Neutrophil (primary cell): ENCODE measurements around the gene THAP9.

Source experiments
- H3K27ac ChIP-seq: fragments of 200-600 bp; sonication (generic); 2 replicates; pipeline ENCODE4 v1.5.1; 2016; ENCODE audit warnings: mild to moderate bottlenecking, moderate library complexity
- H3K27me3 ChIP-seq: fragments of 200-600 bp; sonication (generic); 2 replicates; pipeline ENCODE4 v1.6.0; 2016; ENCODE audit warnings: mild to moderate bottlenecking
- H3K36me3 ChIP-seq: fragments of 200-600 bp; sonication (generic); 2 replicates; pipeline ENCODE4 v1.5.1; 2017
- H3K4me1 ChIP-seq, 2 experiments: fragments of 200-600 bp in 1 of 2; sonication (generic) in 1 of 2; 1 replicate in 1 of 2; 2 replicates in 1 of 2; pipeline versions ENCODE4 v1.5.1 to v1.6.1; 2013 to 2016; ENCODE audit warnings: low read depth in 1 of 2, low read length in 1 of 2, mild to moderate bottlenecking in 1 of 2, moderate library complexity in 1 of 2; ENCODE audit not compliant: control insufficient read depth in 1 of 2, insufficient read depth in 1 of 2
- H3K4me3 ChIP-seq, 2 experiments: fragments of 200-600 bp in 1 of 2; sonication (generic) in 1 of 2; 1 replicate in 1 of 2; 2 replicates in 1 of 2; pipeline ENCODE4 v1.5.1; 2013 to 2016; ENCODE audit warnings: low read depth in 1 of 2, low read length in 1 of 2, mild to moderate bottlenecking in 1 of 2, moderate library complexity in 1 of 2
- H3K9me3 ChIP-seq: fragments of 200-600 bp; sonication (generic); 2 replicates; pipeline ENCODE4 v1.5.1; 2016
- CTCF ChIP-seq: fragments of 200-600 bp; sonication (generic); IDR thresholded peaks from 2 replicates; pipeline ENCODE4 v1.5.1; 2016; ENCODE audit warnings: antibody characterized with exemption

Gene THAP9

GRCh38 chr4:82885410-82885809 lies 15.1 kb upstream of the THAP9 start:
- no peak overlapping the region for H3K4me3 ChIP-seq
- no peak for TF ChIP-seq CTCF
- peaks cover 18 to 24% of the 10 kb centered on the region in 2 experiments for H3K4me1 ChIP-seq
- H3K27me3 ChIP-seq, result no peaks in the 10 kb centered on the region
- no peaks in the 10 kb centered on the region for H3K9me3 ChIP-seq
- no peaks in the 10 kb centered on the region for H3K36me3 ChIP-seq
- no peak overlapping the region for H3K27ac ChIP-seq

- TF ChIP-seq CTCF, result no peak
- Histone ChIP-seq H3K27me3 (no peaks in the 10 kb centered on the region), H3K36me3 (no peaks in the 10 kb centered on the region), H3K4me3 (no peak overlapping the region), H3K27ac (no peak overlapping the region), H3K9me3 (no peaks in the 10 kb centered on the region), H3K4me1 (peaks cover 20 to 26% of the 10 kb centered on the region in 2 experiments)
These were observed 14.2 kb upstream of the THAP9 start for GRCh38 chr4:82886147-82886942.

- TF ChIP-seq CTCF, result no peak
- Histone ChIP-seq H3K27me3 (no peaks in the 10 kb centered on the region), H3K9me3 (no peaks in the 10 kb centered on the region), H3K4me1 (peaks cover 26 to 28% of the 10 kb centered on the region in 2 experiments), H3K36me3 (peaks cover 14% of the 10 kb centered on the region), H3K4me3 (no peak overlapping the region), H3K27ac (no peak overlapping the region)
These were observed 11.2 kb upstream of the THAP9 start for GRCh38 chr4:82889287-82889686.

- no peaks in the 10 kb centered on the region for H3K27me3 ChIP-seq
- no peaks in the 10 kb centered on the region for H3K9me3 ChIP-seq
- H3K27ac ChIP-seq, result peak overlapping the region; percentile 93
- H3K4me1 ChIP-seq, result peaks cover 26 to 28% of the 10 kb centered on the region in 2 experiments
- H3K36me3 ChIP-seq, result peaks cover 21% of the 10 kb centered on the region
- TF ChIP-seq CTCF, result no peak
- peak overlapping the region; percentile 84 to 93 for H3K4me3 ChIP-seq
These were observed 10.0 kb upstream of the THAP9 start for GRCh38 chr4:82890528-82890900.

- H3K9me3 ChIP-seq, result no peaks in the 10 kb centered on the region
- H3K27me3 ChIP-seq, result no peaks in the 10 kb centered on the region
- H3K4me3 ChIP-seq, result peak within 1 kb of the TSS; percentile 84 to 93
- H3K36me3 ChIP-seq, result peaks cover 21% of the 10 kb centered on the region
- peak within 1 kb of the TSS; percentile 93 for H3K27ac ChIP-seq
- peaks cover 26 to 28% of the 10 kb centered on the region in 2 experiments for H3K4me1 ChIP-seq
- TF ChIP-seq CTCF, result peak; percentile 44
These were observed 9.4 kb upstream of the THAP9 start, which contains the start of gene SEC31A for GRCh38 chr4:82890901-82891706. Gene SEC31A, minus strand, starts transcription at chr4:82891153. Its CDS starts 9,217 bp downstream, at chr4:82881936.
